Uterus (tissue), 2 donors: Measurements from ENCODE around the gene KCTD21.

Experiments used
- CTCF ChIP-seq, 4 experiments: fragments of 200-600 bp in 2 of 4; fragments of 450-650 bp in 2 of 4; sonication (generic) in 2 of 4; IDR thresholded peaks; one replicate each; pipeline ENCODE4 v1.5.1; 2016 to 2019; ENCODE audit warnings: antibody characterized with exemption in 4 of 4, mild to moderate bottlenecking in 2 of 4, moderate library complexity in 1 of 4
- POLR2A ChIP-seq, 2 donors: fragments of 450-650 bp; IDR thresholded peaks; one replicate each; pipeline ENCODE4 v1.6.1; 2016; ENCODE audit warnings: antibody characterized with exemption in 2 of 2, mild to moderate bottlenecking in 1 of 2, moderate library complexity in 1 of 2

GRCh38 chr11:78192223-78192719, 3.8 kb upstream of the KCTD21 start:
- no peak for TF ChIP-seq CTCF (IDR thresholded peaks at IDR 0.05)
- TF ChIP-seq POLR2A (IDR thresholded peaks at IDR 0.05) = no peak
